ENCODE measurements around the gene GNPAT. TPM values are rescaled to one million over a fixed set of nuclear protein-coding genes. Genes with fewer than 3 reads are reported as not detected.

The GNPAT gene
- total and polyA plus RNA-seq, 10 of the 15 experiments (the other 5 are each of a cell fraction or from before 2014, with no cell fraction given): 24.0 to 70.6 (median 47.2) TPM

DNA sequence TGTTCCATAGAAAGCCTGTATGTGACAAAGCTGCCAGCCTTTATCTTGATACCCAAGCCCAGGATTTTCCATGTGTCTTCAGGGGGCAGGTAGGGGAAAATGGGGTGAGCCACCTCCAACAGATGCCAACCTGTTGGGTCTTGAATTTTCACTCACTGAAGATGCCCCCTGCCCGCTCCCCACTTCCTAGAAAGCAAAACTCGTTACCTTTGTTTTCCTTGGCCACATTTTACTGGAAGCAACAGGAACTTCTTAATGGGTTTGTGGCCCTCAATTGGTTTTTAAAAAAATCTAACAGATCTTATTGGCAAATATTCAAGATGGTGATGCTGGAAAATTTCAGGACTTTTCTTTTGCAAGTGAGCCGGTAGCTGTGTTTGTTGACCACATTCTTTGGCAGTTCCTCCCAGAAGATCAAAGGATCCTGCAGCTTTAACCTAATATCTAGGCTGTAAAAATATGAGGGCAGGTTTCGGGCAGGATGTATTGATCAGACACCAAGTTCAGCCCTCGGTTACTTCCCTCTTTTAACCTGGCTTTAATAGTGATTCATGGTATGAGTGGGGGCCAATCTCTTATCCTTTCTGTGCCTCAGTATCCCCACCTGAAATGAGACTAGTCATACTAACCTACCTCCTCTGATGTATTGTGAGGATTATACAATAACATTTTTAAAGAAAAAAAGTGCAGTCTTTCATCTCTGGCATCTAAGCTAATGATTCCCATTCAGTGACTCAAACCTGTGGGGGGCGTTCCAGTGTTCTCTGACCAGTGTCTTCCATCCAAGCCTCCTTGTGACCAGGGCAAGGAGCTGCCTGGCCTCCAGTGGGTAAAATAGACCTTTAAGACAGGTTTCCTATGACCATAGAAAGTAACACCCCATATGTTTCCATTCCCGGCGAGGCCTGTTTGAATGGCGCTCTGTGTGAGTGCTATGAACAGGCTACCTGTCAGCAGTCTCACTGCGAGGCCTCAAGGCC, 21.3 kb upstream of the GNPAT start:
- Histone ChIP-seq H3K4me1 (ENCODE audit: control insufficient read depth, insufficient read depth, low read length) (peaks cover 12% of the 10 kb centered on the region), H3K4me2 (ENCODE audit: control insufficient read depth, insufficient read depth) (no peak overlapping the region), H3K4me3 (no peak overlapping the region), H3K27ac (ENCODE audit: control insufficient read depth, insufficient read depth) (no peak overlapping the region), H3K36me3 (ENCODE audit: control insufficient read depth in 2 of 2, insufficient read depth in 2 of 2, low read length in 1 of 2) (peaks cover 4 to 6% of the 10 kb centered on the region in 2 experiments; a peak in 3 of 4 replicates), H3K9ac (ENCODE audit: control insufficient read depth, insufficient read depth, low read length) (no peak overlapping the region), H2AFZ (ENCODE audit: control insufficient read depth, low read depth, low read length) (no peak overlapping the region), H4K20me1 (ENCODE audit: control insufficient read depth, insufficient read depth) (no peaks in the 10 kb centered on the region), H3K79me2 (ENCODE audit: control insufficient read depth, insufficient read depth, low read length) (no peaks in the 10 kb centered on the region), H3K27me3 (replicated peaks in 1 of 2; ENCODE audit: control insufficient read depth in 2 of 2, insufficient read depth in 2 of 2, low read length in 1 of 2) (no peaks in the 10 kb centered on the region; a peak in 1 of 4 replicates), H3K9me3 (replicated peaks; ENCODE audit: control insufficient read depth, insufficient read depth, low read length) (no peaks in the 10 kb centered on the region)
- ATAC-seq (no peak), FAIRE-seq (no peak), DNase-seq (ENCODE audit: low read depth, low spot score) (no peak)
- no TSS peak for BruUV-seq (replicated peaks)
- CTCF ChIA-PET: no interaction called here
- POLR2A ChIA-PET: no interaction called here
- TF ChIP-seq, protein P1, sequence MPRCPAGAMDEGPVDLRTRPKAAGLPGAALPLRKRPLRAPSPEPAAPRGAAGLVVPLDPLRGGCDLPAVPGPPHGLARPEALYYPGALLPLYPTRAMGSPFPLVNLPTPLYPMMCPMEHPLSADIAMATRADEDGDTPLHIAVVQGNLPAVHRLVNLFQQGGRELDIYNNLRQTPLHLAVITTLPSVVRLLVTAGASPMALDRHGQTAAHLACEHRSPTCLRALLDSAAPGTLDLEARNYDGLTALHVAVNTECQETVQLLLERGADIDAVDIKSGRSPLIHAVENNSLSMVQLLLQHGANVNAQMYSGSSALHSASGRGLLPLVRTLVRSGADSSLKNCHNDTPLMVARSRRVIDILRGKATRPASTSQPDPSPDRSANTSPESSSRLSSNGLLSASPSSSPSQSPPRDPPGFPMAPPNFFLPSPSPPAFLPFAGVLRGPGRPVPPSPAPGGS (IDR thresholded peaks at IDR 0.05; ENCODE audit: borderline replicate concordance, insufficient read depth, low read depth, low read length, poor library complexity, severe bottlenecking): no peak
- TF ChIP-seq IKZF2 (IDR thresholded peaks at IDR 0.05) (no peak), BACH1 (IDR thresholded peaks at IDR 0.05; ENCODE audit: borderline replicate concordance) (no peak), CHD4 (IDR thresholded peaks at IDR 0.05) (no peak), ZNF622 (IDR thresholded peaks at IDR 0.05) (no peak), CHD2 (IDR thresholded peaks at IDR 0.05; ENCODE audit: borderline replicate concordance, low read depth, low read length) (no peak), JUND (IDR thresholded peaks at IDR 0.05; ENCODE audit: low read depth, low read length) (no peak)
- TF ChIP-seq, protein P2, sequence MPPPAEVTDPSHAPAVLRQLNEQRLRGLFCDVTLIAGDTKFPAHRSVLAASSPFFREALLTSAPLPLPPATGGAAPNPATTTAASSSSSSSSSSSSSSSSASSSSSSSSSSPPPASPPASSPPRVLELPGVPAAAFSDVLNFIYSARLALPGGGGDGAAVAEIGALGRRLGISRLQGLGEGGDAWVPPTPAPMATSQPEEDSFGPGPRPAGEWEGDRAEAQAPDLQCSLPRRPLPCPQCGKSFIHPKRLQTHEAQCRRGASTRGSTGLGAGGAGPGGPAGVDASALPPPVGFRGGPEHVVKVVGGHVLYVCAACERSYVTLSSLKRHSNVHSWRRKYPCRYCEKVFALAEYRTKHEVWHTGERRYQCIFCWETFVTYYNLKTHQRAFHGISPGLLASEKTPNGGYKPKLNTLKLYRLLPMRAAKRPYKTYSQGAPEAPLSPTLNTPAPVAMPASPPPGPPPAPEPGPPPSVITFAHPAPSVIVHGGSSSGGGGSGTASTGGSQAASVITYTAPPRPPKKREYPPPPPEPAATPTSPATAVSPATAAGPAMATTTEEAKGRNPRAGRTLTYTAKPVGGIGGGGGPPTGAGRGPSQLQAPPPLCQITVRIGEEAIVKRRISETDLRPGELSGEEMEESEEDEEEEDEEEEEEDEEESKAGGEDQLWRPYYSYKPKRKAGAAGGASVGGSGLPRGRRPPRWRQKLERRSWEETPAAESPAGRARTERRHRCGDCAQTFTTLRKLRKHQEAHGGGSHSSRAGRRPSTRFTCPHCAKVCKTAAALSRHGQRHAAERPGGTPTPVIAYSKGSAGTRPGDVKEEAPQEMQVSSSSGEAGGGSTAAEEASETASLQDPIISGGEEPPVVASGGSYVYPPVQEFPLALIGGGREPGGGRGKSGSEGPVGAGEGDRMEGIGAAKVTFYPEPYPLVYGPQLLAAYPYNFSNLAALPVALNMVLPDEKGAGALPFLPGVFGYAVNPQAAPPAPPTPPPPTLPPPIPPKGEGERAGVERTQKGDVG (CRISPR knock-in tag; IDR thresholded peaks at IDR 0.05): no peak
- TF ChIP-seq, protein P3, sequence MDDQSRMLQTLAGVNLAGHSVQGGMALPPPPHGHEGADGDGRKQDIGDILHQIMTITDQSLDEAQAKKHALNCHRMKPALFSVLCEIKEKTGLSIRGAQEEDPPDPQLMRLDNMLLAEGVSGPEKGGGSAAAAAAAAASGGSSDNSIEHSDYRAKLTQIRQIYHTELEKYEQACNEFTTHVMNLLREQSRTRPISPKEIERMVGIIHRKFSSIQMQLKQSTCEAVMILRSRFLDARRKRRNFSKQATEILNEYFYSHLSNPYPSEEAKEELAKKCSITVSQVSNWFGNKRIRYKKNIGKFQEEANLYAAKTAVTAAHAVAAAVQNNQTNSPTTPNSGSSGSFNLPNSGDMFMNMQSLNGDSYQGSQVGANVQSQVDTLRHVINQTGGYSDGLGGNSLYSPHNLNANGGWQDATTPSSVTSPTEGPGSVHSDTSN (IDR thresholded peaks at IDR 0.05; ENCODE audit: insufficient replicate concordance, low read depth, low read length): no peak
- TF ChIP-seq, protein P4, sequence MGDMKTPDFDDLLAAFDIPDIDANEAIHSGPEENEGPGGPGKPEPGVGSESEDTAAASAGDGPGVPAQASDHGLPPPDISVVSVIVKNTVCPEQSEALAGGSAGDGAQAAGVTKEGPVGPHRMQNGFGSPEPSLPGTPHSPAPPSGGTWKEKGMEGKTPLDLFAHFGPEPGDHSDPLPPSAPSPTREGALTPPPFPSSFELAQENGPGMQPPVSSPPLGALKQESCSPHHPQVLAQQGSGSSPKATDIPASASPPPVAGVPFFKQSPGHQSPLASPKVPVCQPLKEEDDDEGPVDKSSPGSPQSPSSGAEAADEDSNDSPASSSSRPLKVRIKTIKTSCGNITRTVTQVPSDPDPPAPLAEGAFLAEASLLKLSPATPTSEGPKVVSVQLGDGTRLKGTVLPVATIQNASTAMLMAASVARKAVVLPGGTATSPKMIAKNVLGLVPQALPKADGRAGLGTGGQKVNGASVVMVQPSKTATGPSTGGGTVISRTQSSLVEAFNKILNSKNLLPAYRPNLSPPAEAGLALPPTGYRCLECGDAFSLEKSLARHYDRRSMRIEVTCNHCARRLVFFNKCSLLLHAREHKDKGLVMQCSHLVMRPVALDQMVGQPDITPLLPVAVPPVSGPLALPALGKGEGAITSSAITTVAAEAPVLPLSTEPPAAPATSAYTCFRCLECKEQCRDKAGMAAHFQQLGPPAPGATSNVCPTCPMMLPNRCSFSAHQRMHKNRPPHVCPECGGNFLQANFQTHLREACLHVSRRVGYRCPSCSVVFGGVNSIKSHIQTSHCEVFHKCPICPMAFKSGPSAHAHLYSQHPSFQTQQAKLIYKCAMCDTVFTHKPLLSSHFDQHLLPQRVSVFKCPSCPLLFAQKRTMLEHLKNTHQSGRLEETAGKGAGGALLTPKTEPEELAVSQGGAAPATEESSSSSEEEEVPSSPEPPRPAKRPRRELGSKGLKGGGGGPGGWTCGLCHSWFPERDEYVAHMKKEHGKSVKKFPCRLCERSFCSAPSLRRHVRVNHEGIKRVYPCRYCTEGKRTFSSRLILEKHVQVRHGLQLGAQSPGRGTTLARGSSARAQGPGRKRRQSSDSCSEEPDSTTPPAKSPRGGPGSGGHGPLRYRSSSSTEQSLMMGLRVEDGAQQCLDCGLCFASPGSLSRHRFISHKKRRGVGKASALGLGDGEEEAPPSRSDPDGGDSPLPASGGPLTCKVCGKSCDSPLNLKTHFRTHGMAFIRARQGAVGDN (IDR thresholded peaks at IDR 0.05): no peak
- in situ Hi-C loops (cut with MboI) (loop anchor here (10.0 kb wide), 1 partner anchor 585 kb away; no protein-coding TSS in a partner anchor), intact Hi-C loops (cut with micrococcal nuclease; ENCODE audit: unreplicated experiment) (no loop called here)
- RAD21 ChIA-PET (ENCODE audit: unreplicated experiment): no interaction called here
- 76% methylated on average over 10 of the region's 10 CpGs for WGBS (ENCODE audit: insufficient coverage, insufficient replicate concordance, low lambda C conversion rate, missing lambda C conversion rate)
- SMC1A ChIA-PET (ENCODE audit: uncharacterized antibody, unreplicated experiment): interaction anchor here (0.6 to 1.1 kb wide), 2 partner anchors 13 to 850 kb away, joined by 3 to 4 read pairs; no protein-coding TSS in a partner anchor

Data from GM12878 (cell line).